ENCODE data around the gene PSPN.
A peak's percentile ranks its signal among the peaks of the same experiment; 100 is the strongest.

PSPN gene, protein sequence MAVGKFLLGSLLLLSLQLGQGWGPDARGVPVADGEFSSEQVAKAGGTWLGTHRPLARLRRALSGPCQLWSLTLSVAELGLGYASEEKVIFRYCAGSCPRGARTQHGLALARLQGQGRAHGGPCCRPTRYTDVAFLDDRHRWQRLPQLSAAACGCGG

DNA sequence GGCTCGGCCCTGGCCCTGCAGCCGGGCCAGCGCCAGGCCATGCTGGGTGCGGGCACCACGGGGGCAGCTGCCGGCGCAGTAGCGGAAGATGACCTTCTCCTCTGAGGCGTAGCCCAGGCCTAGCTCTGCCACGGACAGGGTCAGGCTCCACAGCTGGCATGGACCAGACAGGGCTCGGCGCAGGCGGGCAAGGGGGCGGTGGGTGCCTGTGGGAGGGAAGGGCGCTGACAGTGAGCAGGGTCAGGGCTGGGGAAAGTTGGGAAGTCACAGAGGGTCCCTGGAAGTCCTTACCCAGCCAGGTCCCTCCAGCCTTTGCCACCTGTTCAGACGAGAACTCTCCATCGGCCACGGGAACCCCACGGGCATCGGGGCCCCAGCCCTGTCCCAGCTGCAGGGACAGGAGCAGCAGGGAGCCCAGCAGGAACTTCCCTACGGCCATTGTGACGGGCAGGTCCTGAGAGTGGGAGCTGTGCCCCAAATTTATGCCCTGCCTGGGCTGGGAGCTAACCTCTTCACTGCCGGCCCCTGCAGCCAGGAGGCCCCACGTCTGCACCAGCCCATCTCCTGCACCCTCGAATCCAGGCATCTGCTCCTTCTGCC, at the start of gene PSPN:
TSS of gene PSPN (minus strand) at position 523 of the 600 bp plus-strand sequence. CDS start at position 439, 84 bp downstream.
- H3K9me3 Mint-ChIP-seq: peaks cover 3% of the 10 kb centered on the region
- H3K36me3 Mint-ChIP-seq: peaks cover 23% of the 10 kb centered on the region
- no peaks in the 10 kb centered on the region for H3K27me3 Mint-ChIP-seq
- peak within 1 kb of the TSS; percentile 30 for H3K27ac Mint-ChIP-seq
- ATAC-seq: no peak
- H3K4me3 Mint-ChIP-seq: peak within 1 kb of the TSS; percentile 43
- H3K4me1 Mint-ChIP-seq: peaks cover 14% of the 10 kb centered on the region

DNA sequence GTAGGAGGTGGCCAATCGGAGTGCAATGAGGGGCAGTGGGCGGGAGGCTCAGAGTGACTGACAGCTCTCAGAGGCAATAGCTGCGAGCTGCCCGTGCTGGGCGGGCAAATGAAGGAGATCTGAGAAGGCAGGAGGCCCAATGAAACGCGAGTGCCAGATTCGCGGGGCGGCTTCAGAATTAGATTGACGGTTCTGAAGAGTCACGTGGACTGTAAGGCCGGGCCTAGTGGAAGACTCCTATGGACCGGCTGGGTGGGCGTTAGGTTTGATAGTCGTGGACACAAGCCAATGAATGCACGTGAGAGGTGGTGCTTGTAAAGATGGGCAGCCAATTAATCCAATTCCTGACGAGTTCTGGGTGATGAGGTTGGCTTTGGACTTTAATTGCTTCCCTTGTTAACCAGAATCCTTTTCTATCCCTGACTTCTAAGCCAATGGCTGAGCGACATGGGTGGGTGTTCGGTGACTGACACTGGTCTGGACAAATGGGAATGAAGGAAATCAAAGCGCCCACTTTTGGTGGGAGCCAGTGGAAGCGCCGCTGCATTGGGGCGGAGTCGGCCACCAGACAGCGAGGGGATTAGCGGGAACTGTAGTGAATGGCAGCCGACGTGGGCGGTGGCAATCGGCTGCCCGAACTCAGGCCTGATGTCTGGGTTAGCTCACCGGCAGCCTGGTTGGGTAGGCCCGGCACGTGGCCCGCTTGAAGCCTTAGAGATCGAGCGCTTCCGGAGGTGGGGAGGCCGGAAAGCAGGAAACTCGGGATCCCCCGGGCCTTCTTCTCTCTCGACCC, 49.4 kb upstream of the PSPN start:
- peak overlapping the region; percentile 72 for H3K27ac Mint-ChIP-seq
- no peaks in the 10 kb centered on the region for H3K9me3 Mint-ChIP-seq
- ATAC-seq: peak; percentile 96
- H3K27me3 Mint-ChIP-seq: no peaks in the 10 kb centered on the region
- peaks cover 35% of the 10 kb centered on the region for H3K4me1 Mint-ChIP-seq
- H3K4me3 Mint-ChIP-seq: peak overlapping the region; percentile 62
- H3K36me3 Mint-ChIP-seq: peaks cover 16% of the 10 kb centered on the region

DNA sequence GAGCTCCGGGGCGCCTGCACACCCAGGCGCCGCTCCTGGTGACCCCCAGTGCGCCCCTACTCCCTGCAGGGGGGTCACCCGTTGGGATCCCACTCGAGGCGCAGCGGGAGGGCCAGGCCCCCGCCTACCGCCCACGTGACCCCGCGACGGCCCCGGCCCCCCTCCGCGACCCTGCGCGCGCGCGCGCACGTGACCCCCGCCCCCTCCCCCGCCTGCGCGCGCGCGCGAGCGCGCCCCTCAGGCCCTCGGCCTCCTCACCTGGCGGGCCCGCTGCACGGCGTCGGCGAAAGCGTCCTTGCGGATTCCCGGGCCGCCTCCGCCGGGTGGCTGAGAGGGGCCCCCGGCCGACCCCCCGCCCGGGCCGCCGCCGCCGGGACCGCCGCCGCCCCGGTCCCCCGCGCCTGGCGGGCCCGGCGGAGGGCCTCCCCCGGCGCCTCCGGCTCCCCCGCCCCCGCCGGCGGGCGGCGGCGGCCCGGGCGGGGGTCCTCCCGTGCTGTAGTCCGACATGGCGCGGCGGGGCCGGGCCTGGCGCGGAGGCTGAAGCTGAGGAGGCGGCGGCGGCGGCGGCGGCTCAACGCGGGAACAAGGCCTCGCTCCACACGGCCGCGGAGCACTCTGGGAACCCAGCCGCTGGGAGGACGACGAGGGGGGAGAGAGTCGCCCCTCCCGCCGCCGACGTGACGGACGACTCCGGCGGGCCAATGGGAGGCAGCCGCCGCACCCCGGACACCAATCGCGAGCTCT, 48.6 kb upstream of the PSPN start, which contains the start of gene KHSRP:
TSS of gene KHSRP (minus strand) at position 617 of the 744 bp plus-strand sequence. CDS start at position 507, 110 bp downstream.
- ATAC-seq: no peak
- H3K4me3 Mint-ChIP-seq: peak within 1 kb of the TSS; percentile 92
- peaks cover 35% of the 10 kb centered on the region for H3K4me1 Mint-ChIP-seq
- no peaks in the 10 kb centered on the region for H3K27me3 Mint-ChIP-seq
- H3K36me3 Mint-ChIP-seq: peaks cover 22% of the 10 kb centered on the region
- H3K27ac Mint-ChIP-seq: peak within 1 kb of the TSS; percentile 72
- no peaks in the 10 kb centered on the region for H3K9me3 Mint-ChIP-seq

DNA sequence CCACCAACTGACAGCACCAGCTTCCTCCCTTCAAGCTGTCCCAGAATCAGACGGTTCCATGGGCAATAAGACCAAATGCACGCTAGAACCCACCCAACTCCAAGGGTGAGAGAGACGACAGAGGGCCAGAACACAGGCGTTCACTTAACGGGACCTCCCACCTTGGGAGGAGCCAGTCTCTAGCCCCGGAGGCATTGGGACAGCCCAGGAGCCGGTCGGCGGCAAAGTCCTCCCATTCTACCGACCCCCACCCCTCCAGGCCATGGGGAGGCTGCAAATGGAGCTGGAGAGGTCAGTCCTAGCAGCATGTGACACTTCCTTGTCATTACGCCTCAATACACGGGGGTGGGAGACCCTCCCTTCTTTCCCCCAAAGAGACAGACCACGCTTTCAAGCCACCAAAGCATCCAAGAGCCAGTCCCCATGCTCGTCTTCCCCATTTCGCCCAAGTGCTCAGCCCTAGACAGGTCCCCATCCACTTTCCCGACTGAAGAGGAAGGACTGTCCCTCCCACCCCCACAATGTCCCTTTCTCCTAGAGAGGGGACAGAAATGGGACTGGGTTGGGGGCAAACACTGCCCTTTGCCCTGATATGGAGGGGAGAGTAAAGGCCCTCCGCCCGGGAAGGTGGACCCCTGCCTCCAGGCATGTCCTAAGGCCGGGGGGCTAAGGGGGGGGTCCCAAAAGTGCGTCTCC, 47.9 kb upstream of the PSPN start:
- no peaks in the 10 kb centered on the region for H3K27me3 Mint-ChIP-seq
- H3K9me3 Mint-ChIP-seq: no peaks in the 10 kb centered on the region
- peaks cover 35% of the 10 kb centered on the region for H3K4me1 Mint-ChIP-seq
- no peak for ATAC-seq
- peak overlapping the region; percentile 92 for H3K4me3 Mint-ChIP-seq
- peaks cover 30% of the 10 kb centered on the region for H3K36me3 Mint-ChIP-seq
- peak overlapping the region; percentile 72 for H3K27ac Mint-ChIP-seq

DNA sequence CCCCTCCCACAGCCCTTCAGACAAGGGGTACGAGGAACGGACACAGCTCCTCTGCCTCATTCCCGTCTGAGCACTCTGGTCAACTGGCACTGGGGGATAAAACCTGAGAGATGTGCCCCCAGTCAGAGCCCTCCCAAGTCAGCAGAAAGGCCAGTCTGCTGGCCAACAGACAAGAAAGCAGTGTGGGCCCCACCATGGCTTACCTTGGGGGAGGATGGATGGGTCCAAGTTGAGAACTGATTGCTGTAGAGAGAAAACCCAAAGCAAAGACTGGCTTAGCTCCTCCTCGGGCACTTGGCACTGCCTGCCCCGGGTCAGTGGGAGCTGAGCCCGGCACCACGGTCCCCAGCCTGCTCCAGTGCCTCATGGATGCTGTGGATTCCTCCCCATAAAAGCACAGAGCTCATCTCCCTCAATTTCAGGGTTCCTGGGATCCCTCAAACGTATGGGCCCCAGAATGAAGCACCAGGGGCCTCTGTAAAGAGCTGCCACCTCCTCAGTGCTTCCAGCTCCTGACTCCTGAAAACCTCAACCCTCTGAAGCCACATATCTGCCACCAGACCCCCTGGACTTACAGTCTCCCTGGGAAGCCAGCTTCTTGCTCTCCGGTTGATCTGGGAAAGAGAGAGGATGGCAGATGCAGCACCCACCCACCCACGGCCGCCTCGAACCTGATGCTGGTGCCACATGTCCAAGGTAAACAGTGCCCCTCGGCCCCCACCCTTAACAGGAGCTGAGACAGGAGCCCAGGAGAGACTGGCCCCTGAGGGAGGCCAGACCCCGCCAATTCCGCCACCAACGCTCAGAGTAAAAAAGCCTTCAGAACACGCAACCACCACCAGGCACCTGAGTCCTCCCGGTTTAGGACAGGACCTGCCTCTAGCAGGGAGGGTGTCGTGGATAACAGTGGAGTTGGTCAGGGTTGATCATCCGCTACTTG, 45.6 kb upstream of the PSPN start:
- ATAC-seq: no peak
- Mint-ChIP-seq H3K4me3 (no peak overlapping the region), H3K4me1 (peaks cover 35% of the 10 kb centered on the region), H3K36me3 (peaks cover 48% of the 10 kb centered on the region), H3K27me3 (no peaks in the 10 kb centered on the region), H3K27ac (no peak overlapping the region), H3K9me3 (no peaks in the 10 kb centered on the region)

DNA sequence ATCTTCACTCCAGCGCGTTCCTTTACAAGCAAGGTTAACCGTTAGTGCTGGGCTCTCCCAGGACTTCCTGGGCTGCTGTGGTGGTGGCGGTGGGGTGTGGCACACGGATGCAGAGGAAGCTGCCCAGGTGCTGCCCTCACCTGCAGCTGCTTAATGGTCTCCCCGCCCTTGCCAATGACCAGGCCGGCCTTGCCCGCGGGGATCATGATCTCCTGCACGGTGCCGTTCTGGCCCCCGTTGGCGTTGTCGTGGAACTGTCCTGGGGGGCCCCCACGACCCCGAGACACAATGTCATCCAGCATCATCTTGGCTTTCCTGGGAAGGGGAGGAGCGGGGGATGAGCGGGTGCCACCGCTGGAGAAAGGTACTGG, 42.8 kb upstream of the PSPN start:
- no peak overlapping the region for H3K27ac Mint-ChIP-seq
- H3K36me3 Mint-ChIP-seq: peaks cover 73% of the 10 kb centered on the region

DNA sequence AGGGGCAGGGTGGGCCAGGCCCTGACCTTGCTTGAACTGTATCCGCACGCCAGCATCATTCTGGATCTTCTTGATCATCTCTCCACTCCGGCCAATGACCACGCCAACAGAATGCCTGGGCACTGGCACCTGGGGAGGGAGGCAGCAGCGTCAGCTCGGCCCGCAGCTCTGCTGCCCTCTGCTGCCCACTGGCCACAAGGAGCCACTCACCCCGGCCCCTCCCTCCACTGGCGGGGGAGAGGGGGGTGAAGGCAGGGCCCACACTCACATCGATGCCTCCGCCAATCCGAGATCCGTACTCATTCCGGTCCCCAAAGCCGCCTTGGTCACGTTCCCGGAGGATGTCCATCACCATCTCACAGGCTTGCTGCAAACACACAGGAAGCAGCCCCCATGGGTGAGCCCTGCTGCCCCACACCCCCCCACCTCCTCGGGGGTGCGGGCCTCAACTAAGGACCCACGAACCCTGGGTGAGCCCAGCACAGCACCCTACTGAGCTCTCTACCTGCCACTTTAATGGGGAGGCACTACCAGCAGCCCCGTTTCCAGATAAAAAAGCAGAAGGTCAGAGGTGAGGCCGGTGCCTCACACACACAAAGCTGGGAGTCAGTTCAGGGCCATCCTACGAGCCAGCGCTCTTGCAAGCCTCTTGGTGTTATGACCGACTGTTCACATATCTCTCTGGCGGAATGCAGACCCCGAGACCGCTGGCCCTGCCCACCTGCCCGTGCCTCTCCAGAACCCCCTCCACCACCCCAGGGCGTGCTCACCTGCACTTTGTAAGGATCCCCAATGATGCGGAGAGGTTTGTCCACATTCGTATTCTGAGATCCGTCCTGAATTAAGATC, 42.2 kb upstream of the PSPN start:
- peaks cover 73% of the 10 kb centered on the region for H3K36me3 Mint-ChIP-seq
- H3K9me3 Mint-ChIP-seq: no peaks in the 10 kb centered on the region
- no peak overlapping the region for H3K4me3 Mint-ChIP-seq
- ATAC-seq: no peak
- peaks cover 18% of the 10 kb centered on the region for H3K4me1 Mint-ChIP-seq
- H3K27me3 Mint-ChIP-seq: no peaks in the 10 kb centered on the region
- no peak overlapping the region for H3K27ac Mint-ChIP-seq

More for the DNA sequence above, 42.8 kb upstream of the PSPN start:
- Mint-ChIP-seq H3K4me3 (no peak overlapping the region), H3K4me1 (peaks cover 24% of the 10 kb centered on the region), H3K27me3 (no peaks in the 10 kb centered on the region), H3K9me3 (no peaks in the 10 kb centered on the region)
- no peak for ATAC-seq

DNA sequence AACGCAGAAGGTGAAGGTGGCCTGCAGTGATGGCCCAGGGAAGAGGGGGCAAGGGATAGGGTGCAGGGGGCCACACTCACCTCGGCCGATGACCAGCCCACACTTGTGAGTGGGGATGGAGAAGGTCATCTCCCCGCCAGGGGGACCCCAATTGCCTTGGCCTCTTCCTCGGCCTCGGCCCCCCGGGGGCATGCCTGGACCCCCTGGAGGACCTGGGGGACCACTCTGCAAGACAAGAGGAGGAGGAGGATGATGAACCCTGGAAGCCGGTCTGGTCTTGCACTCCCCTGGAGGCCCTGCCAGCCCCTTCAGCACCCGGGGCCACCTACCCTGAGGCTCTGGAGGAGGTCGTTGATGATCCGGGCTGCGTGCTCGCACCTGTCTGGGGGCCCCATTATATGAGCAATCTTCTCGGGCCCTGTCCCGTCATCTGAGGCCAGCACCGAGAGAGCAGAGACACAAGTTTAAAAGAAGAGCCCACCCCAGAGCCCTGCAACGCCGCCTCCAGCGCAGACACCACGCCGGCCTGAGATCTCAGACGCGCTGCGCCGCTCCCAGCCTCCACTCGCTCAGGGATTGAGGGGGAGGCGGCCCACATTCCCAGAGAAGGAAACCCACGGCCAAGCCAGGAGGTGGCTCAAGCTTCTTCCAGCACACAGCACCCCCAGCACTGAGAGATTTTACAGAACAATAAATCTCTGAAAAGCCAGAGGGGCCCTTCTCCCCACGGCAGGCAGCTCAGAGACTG, 41.1 kb upstream of the PSPN start:
- no peak overlapping the region for H3K4me3 Mint-ChIP-seq
- no peaks in the 10 kb centered on the region for H3K27me3 Mint-ChIP-seq
- no peak overlapping the region for H3K27ac Mint-ChIP-seq
- no peaks in the 10 kb centered on the region for H3K9me3 Mint-ChIP-seq
- H3K4me1 Mint-ChIP-seq: peaks cover 7% of the 10 kb centered on the region
- H3K36me3 Mint-ChIP-seq: peaks cover 68% of the 10 kb centered on the region
- ATAC-seq: no peak

DNA sequence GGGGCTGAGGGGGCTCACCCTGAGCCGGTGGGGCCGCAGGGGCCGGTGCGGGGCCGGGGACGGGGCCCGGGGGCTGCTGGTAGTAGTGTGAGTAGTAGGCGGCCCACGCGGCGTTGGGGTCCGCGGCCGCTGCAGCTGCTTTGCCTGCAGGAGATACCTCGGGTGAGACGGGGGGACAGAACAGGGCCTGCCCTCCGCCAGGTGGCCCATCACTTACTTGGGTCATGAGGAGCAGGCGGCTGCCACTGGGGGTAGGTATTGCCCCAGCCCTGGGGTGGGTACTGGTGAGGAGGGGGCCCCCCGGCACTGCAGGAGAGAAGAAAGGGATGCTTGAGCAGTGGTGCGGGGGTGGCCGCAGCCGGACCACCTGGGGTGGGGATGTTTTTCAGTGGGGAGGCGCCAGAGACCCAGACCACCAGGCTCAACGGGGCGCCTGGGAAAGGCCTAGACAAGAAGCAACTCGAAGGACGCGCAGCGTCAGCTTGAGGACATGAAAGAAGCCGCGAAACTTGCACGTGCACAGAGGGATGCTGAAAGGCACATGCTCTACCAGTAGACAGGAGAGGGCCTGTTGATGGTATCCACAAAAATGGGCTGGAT, 40.0 kb upstream of the PSPN start:
- Mint-ChIP-seq H3K4me1 (no peaks in the 10 kb centered on the region), H3K9me3 (no peaks in the 10 kb centered on the region), H3K4me3 (no peak overlapping the region), H3K36me3 (peaks cover 59% of the 10 kb centered on the region), H3K27ac (no peak overlapping the region), H3K27me3 (no peaks in the 10 kb centered on the region)
- peak; percentile 17 for ATAC-seq

DNA sequence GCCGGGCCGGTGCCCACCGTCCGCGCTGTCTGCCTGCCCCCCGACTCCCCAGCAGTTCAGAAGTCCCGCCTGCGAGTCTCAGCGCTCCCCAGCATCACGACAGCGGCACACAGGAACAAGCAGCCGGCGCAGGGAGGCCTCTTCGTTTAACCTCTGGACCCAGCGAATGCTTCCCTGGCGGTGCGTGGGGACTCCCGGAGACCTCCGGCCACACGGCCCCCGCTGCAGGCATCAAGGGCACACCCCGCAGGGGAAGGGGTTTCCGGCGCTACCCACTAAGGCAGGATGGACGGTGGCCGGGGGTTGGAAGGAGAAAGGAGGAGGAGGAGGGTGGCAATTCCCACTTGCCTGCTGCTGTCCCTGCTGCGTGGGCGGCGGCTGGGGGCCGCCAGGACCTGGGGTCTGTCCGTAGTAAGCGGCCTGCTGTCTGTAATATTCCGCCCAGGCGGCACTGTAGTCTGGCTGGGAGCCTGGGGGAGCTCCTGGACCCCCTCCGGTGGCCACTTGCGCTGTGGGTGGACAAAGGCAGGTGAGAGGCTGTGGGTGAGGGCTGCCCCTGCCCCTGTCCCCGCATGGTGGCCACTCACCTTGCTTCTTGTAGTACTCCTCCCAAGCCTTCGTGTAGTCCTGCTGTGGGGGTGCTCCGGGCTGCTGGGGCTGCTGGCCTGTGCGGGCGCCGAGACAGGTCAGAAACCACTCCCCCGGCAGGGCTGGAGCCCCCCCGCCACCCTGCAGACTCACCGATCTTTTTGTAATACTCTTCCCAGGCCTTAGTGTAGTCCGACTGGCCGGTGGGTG, 39.3 kb upstream of the PSPN start:
- Mint-ChIP-seq H3K4me1 (no peaks in the 10 kb centered on the region), H3K9me3 (no peaks in the 10 kb centered on the region), H3K4me3 (no peak overlapping the region), H3K36me3 (peaks cover 56% of the 10 kb centered on the region), H3K27ac (no peak overlapping the region), H3K27me3 (no peaks in the 10 kb centered on the region)
- ATAC-seq: no peak

DNA sequence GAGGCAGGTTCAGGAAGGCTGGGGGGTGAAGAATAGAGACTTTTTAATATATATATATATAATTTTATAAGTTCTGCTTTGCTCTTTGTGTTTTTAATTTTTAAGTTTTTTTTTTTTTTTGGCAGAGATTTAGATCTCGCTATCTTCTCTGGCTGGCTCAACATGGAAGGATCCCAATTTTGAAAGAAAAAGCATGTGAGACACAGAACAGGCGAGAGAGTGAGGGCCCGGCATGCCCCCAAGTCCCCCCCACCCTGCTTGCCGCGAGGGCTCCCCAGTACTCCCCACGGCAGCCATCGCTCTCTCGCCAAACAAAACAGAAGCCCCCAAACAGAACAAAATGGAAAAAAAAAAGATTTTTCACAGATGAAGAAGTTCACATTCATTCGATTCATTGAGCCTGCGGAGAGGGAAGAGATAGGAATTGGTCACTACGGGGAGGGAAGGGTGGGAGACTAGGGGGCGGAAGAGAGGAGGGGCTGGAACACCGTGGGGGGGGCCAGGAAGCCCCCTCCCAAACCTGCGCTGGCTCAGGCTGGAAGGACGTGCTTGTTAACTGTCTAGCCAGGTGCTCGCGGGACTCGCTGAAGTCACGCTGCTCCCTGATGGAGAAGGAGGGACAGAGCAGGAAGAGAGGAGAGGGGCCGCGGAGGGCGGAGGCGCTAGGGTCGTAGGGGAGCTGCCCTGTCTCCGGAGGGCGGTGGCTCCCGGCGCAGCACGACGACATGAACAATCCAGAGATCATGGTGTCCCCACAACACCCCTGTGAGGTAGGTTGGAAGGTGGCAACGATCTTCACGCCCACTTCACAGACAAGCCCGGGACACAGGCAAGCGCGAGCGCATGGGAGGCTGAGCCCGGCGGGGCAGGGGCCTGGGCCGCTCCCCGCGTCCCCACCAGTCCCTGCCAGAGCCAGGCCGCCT, 38.2 kb upstream of the PSPN start:
- H3K4me1 Mint-ChIP-seq: no peaks in the 10 kb centered on the region
- no peak overlapping the region for H3K27ac Mint-ChIP-seq
- no peak overlapping the region for H3K4me3 Mint-ChIP-seq
- no peak for ATAC-seq
- H3K27me3 Mint-ChIP-seq: no peaks in the 10 kb centered on the region
- H3K9me3 Mint-ChIP-seq: no peaks in the 10 kb centered on the region
- H3K36me3 Mint-ChIP-seq: peaks cover 46% of the 10 kb centered on the region
